Occipital lobe (tissue), 2 donors: ENCODE data around the gene LRP11. TPM values are rescaled to one million over a fixed set of nuclear protein-coding genes. Genes with fewer than 3 reads are reported as not detected.
"Not testable (repeated sequence)": the region's sequence is repeated elsewhere in the genome, so short reads cannot be mapped to it uniquely, and the experiment has no call there.

ENCODE experiments used
- DNase-seq: peaks from one replicate; lab custom pipeline; 2025; lab: John Stamatoyannopoulos, UW
- total RNA-seq: library from RNA; depleted of rRNA; stranded (reverse); fragments of >200 nt; gene quantifications from one replicate; pipeline ENCODE4 v1.2.3, GENCODE V29; 2014

Gene LRP11
- total RNA-seq, 1 donor from 2014 or later = 35.2 TPM

DNA sequence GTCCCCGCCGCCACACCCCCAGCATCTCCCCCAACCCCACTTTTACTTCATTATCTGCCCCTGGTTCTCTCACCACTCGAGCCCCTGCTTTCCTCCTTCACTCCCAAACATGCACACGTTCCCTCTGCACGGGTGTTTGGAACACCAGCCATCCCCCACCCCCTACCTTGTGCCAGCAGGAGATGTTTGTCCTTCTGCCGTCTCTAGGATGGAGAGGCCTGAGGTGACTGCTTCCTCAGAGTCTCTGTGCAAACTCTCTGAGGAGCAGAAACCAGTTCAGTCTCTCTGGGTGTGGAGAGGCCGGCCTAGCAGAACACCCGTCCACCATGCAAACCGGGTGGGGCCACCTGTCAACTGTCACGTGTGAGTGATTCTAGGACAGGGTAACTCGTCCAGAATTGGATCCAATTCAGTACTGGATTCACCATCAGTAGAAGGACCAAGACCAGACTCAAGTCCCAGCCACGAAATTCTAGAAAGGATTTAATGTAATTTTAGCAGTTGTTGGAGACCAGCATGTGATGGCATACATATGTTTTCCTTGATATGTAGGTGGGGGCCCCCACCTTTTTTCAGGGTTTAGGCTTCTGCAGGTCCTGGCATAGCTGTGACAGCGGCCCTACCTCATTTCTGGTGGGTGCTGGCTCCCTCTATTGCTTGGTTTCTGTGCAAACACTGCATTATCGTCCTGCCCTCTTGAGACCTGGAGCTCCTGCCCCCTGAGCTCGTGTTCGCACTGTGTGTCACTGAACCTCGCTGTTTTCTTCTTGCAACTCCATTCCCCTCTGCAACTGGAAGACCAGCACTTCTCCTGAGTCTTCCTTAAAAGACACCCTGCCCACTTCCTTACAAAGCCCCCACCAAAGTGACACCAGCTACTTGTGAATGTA is 33.9 kb upstream of the LRP11 start, which contains the start of gene RAET1E:
RAET1E (minus strand) TSS at position 259 of the 890 bp plus-strand sequence. CDS start 7,212 bp downstream, outside the sequence.
- DNase-seq = no peak

DNA sequence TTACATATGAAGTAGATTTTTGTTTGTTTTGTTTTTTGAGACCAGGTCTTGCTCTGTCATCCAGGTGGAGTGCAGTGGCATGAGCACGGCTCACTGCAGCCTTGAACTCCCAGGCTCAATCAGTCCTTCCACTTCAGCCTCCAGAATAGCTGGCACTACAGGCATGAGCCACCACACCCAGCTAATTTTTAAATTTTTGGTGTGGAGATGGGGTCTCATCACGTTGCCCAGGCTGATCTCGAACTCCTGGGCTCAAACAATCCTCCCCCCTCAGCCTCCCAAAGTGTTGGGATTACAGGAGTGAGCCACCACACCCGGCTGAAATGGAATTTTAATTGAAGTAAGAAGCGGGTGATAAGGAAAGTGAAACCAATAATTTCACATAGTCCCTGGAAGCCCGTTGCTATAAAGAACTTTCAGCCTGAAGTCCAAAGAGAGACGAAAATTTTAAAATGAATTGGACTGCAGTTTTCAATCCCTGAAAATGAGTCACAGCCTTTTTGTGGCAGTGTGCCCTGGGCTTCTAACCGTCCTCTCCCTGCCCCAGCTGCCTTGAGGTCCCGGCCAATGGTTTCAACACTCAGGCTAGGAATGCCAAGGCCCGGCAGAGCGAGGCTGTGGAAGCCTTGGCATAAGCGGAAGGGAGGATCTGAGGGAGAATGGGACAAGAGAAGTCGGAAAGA is 33.0 kb upstream of the LRP11 start:
- DNase-seq = no peak

DNA sequence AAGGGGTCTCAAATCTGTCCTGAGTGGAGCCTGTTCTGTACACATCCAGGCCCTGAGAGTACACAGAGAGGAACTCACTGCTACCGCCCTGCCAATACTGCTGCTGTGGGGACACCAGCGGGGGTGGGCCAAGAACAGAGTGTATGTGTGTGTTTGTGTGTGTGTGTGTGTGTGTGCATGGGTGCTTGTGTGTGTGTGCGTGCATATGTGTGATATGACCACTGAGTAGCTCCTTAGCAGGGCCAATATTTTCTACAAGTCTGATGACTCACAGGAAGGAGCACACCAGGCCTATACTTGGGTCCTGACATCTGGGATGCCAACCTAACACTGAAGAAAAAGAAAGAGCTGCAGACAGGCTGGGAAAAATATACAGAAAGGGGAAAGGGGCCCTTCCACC is 32.3 kb upstream of the LRP11 start:
- DNase-seq = no peak

DNA sequence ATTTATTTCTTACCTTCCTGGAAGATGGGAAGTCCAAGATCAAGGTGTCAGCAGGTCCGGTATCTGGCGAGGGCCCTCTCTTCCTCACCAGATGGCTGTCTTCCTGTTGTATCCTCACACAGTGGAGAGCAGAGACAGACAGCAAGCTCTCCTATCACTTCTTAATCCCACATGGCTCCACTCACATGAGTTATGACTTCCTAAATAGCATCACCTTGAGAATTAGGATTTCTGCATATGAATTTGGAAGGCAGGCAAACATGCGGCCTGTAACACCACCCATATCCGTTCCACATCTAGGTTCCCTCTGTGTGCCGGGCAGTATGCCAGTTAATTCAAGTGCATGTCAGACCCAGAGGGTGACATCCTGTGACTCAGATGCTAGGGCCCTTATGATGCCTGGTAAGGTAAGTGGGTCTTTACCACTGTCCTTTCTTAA is 31.7 kb upstream of the LRP11 start:
- DNase-seq = no peak

- DNase-seq = no peak
Measured at GRCh38 chr6:149895048-149895590, 31.0 kb upstream of the LRP11 start.

GRCh38 chr6:149891864-149892263 is 27.7 kb upstream of the LRP11 start:
- DNase-seq = not testable (repeated sequence)

DNA sequence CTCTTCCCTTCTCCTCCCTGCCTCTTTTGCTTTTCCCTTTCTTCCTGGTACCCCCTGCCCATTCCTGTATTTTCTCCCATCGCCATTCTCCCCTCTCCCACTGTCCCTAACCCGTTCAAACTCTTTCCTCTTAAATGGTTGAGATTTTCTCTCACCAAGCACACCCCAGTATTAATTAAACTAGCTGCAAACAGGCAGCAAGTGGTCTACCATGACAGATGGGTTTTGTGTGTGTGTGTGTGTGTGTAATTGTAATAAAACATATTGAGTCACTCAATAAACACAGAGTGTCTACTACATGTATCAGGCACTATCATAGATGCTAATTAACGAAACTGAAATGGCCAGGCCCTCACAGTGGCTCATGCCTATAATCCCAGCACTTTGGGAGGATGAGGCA is 27.1 kb upstream of the LRP11 start:
- no peak for DNase-seq

DNA sequence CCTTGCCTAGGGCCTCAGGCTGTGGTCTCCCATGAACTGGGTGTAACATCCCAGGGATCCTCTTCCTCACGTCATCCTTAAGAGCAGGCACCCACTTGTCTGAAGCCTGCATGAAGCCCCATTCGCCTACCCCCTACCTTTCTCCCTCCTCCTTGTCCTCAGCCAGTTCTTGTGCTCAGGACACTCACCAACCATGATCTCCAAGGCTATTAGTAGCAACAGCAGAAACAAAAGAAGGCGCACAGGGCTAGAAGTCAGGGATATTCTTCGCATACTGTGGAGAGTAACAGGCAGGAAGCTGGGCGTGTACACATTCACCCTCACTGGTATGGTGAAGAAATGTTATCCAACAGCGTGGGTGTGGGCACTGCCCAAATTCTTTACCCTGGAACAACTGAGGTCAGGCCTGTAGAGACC is 26.5 kb upstream of the LRP11 start:
- no peak for DNase-seq

DNA sequence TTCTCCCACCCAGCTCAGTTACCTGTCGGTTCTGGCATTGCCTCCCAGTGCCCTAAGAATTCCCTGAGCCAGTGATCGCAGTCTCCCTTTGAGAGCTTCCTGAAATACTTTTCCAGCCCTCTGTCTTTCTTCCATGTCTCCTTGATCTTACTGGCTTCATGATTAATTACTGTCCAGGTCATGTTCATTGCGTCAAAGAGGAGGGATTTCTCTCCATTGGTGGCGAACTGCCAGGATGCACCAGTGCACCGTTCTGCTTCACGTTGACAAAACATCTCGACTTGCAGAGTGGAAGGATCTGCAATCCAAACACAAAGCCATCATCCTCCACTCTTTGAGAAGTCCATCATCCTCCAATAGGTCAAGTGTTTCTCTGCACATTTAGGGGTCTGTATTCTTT is 25.2 kb upstream of the LRP11 start:
- DNase-seq = no peak

GRCh38 chr6:149888659-149889058 is 24.5 kb upstream of the LRP11 start:
- DNase-seq = no peak

- no peak for DNase-seq
Measured at GRCh38 chr6:149888093-149888492, 23.9 kb upstream of the LRP11 start.

- no peak for DNase-seq
Measured at GRCh38 chr6:149887343-149887742, 23.2 kb upstream of the LRP11 start.

GRCh38 chr6:149885888-149886287 is 21.7 kb upstream of the LRP11 start:
- DNase-seq = no peak

DNA sequence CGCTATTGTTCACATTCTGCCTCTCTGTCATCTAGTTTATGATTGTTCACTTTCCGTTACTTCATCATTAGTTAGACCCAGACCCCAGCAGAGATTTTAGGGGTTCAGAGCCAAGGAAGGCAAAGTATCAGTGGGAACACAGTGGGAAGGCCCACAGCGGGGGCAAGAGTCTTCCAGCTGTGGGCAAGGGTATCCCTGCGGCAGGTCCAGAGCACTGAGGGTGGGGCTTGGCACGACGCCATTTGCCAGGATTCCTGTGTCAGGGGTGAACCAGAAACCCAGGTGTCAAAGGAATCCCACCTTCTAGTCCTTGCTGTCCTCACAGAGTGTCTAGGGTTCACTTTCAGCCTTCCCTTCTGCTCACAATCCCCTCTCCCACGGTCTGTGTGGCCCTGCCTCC is 20.5 kb upstream of the LRP11 start:
- no peak for DNase-seq

GRCh38 chr6:149884215-149884614 is 20.1 kb upstream of the LRP11 start:
- DNase-seq = no peak

DNA sequence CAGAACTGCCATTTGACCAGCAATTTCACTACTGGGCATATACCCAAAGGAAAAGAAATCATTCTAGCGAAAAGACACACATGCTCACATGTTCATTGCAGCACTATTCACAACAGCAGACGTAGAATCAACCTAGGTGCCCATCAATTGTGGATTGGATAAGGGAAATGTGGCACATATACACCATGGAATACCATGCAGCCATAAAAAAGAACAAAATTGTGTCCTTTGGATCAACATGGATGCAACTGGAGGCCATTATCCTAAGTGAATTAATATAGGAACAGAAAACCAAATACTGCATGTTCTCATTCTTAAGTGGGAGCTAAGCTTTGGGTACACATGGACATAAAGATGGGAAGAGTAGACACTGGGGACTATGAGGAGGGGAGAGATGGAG is 17.7 kb upstream of the LRP11 start:
- DNase-seq = no peak

DNA sequence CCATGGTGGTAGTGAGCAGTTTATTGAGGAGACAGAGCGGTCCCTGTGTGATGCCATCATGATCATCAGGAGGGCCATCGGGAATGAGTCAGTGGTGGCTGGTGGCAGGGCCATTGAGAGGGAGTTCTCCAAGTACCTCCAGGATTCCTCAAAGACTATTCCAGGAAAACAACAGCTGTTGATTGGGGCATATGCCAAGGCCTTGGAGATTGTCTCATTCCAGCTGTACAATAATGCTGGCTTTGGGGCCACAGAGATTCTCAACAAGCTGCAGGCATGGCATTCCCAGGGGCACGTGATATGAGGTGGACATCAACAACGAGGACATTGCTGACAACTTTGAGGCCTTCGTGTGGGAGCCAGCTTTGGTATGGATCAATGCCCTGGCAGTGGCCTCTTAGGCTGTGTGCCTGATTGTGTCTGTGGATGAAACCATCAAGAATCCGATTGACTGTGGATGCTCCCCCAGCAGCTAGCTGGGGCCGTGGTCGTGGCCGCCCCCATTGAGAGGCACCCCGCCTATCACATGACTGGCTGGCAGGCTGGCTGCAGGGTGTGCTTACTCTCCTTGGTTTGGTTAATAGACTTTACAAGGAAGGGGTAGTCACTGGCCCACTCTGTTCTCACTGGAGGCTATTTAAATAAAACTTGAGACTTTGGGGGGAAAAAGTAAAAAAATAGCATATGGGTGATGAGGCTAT is 17.1 kb upstream of the LRP11 start:
- DNase-seq = no peak

DNA sequence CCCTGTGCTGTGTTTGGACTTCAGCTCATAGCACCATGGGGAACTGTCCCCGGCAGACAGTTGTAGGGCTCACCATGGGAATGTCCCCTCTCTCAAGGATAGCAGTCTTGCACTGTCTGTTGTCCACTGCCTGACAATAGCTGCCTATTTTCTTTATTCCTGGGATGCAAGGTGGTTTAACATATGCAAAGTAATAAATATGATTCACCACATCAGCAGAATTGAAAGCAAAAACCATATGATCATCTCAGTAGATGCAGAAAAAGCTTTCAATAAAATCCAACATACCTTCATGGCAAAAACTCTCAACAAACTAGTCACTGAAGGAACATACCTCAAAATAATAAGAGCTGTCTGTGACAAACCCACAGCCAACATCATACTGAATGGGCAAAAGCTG is 13.5 kb upstream of the LRP11 start:
- no peak for DNase-seq

DNA sequence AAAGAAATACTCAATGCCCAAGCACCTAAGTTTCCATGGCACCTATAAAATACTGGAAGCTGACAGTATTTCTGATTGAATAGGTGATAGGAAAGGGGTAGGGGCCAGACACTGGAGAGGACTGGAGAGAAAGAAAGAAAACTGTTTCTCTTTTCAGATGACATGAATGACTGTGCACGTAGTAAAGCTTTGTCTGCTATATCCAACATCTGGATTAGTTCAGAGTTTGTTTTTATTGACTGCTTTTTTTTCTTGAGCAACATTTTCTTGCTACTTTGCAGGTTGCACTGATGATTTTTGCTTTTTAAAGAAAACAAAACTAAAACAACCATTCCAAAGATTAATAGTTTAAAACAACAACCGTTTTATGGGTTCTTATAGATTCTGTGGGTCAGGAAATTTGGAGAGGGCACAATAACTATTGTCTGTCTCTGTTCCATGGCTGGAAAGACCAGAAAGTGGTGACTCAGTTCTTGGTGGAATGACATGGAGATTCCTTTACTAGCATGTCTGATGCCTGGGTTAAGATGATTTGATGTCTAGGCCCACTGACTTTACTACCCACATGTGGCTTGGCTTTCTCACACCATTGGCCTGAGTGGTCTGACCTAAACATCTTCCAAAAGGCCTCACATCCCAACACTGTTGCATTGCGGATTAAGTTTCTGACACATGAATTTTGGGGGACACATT is 12.2 kb upstream of the LRP11 start:
- DNase-seq = no peak

GRCh38 chr6:149872233-149872632 is 8.1 kb upstream of the LRP11 start:
- no peak for DNase-seq

GRCh38 chr6:149871182-149871581 is 7.0 kb upstream of the LRP11 start:
- DNase-seq = no peak
